Endothelial cell of coronary artery (primary cell): ENCODE data around the gene ADM. TPM values are rescaled to one million over a fixed set of nuclear protein-coding genes. Genes with fewer than 3 reads are reported as not detected.

Experiments used
- total RNA-seq: library from RNA; depleted of rRNA; stranded (reverse); fragments of >200 nt; gene quantifications from 2 replicates; pipeline ENCODE4 v1.2.3, GENCODE V29; 2014

Gene ADM, protein sequence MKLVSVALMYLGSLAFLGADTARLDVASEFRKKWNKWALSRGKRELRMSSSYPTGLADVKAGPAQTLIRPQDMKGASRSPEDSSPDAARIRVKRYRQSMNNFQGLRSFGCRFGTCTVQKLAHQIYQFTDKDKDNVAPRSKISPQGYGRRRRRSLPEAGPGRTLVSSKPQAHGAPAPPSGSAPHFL
- 56.4 and 241 TPM in 2 replicates for total RNA-seq

DNA sequence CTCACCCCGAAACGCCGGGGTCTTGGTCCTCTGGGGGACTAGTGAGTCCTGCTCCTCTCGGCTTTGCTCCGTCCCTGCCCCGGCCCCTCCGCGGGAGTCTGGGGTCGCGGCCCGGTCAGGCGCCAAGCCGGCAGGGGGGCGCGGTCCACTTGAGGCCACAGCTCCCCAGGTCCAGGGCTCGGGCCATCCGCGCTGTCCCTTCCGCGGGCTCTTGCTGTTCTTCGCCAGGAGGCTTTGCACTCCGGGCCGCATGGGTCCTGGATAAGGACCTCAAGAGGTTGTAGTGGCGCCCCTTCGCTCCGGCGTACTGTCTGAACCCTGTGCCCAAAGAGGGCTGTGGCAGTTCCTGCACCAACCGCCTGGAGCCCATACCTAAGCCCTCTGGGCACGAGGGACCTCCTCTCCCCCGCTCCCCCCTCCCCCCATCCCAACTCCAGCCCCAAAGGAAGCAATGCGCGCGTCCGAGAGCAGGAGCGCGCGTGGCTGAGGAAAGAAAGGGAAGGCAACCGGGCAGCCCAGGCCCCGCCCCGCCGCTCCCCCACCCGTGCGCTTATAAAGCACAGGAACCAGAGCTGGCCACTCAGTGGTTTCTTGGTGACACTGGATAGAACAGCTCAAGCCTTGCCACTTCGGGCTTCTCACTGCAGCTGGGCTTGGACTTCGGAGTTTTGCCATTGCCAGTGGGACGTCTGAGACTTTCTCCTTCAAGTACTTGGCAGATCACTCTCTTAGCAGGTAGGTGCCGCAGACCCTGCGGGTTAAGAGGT lies at the start of gene ADM:
Gene ADM (plus strand): TSS at position 579 of the 767 bp plus-strand sequence. CDS start 628 bp downstream, outside the sequence.

DNA sequence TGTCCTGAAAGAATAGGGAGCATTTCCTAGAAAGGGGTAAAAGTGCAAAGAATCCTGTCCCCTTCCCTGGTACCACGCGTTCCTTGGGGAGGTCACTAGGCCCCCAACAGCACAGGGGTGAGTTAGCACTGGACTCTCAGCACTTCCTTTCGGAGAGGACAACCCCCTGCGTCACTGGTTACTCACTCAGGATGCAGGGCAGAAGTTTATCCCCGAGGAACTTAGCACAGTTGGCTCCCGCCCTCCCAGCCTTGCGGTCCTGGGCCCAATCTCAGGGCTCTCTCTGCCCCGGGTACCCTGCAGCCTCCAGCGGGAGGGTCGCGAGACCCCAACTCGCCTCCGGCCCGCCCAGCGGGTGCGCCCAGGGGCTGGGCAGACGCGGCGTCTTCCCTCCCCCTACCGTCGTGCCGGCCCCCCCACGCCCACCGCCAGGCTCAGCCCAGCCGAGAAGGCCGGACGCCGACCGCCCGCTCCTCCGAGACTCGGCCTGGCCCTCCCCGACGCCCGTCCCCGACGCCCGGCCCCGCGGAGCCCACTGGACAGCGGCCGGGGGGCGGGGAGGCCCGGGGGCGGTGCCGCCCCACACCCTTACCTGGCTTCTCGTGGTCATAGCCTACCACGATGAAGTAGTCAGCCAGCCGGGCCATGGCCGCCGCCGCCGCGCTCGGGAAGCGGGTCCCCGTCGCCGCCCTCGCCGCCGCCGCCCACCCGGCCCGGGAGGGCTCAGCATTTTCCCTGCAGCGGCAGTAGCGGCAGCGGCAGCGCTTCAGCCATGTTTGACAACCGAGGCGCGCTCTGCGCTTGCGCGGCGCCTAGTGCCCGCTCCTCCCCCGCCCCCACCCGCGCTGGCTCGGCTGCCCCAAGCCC lies 11.2 kb upstream of the ADM start, which contains the start of gene SBF2:
Gene SBF2 (minus strand): TSS at position 797 of the 867 bp plus-strand sequence. CDS start 150 bp downstream, at position 647.

Other genes starting within 250 kb of the ADM start
- 25.3 and 42.6 TPM in 2 replicates for gene SBF2, start 10.9 kb upstream of the ADM start, total RNA-seq
- gene AMPD3, start 150.2 kb downstream of the ADM start, total RNA-seq = 1.3 and 1.6 TPM in 2 replicates
- gene RNF141, start 236.1 kb downstream of the ADM start, total RNA-seq = 24.7 and 26.4 TPM in 2 replicates